GM19463 (cell line): ENCODE results near the gene SLC36A3.
"Not testable (repeated sequence)": the region's sequence is repeated elsewhere in the genome, so short reads cannot be mapped to it uniquely, and the experiment has no call there.

Experiments
- ATAC-seq: cut with Tn5 transposase; IDR thresholded peaks from one replicate; pipeline ENCODE4 v1.9.1; 2021; ENCODE audit warnings: mild to moderate bottlenecking, moderate library complexity; ENCODE audit not compliant: unreplicated experiment

Gene SLC36A3

DNA sequence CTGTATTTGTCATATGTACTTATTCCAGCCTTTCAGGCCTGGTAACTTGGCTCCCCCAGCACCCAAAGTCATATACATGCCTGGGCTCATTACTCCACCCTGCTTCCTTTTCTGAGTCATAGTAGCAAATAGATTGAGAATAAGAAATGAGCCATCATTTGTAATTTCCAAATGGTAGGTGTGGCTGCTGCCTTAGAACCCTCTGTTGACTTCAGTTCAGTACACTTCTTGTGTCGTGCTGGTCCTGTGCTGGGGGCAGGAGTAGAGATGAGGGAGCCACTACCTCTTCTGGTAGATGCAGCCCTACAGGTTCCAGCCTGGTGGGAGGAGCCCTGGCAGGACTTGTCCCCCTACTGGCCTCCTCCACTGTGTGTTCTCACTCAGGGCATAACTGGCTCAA lies 39.5 kb downstream of the SLC36A3 start:
- ATAC-seq, result peak; percentile 73

GRCh38 chr5:151262532-151262931 lies 41.0 kb downstream of the SLC36A3 start:
- no peak for ATAC-seq

DNA sequence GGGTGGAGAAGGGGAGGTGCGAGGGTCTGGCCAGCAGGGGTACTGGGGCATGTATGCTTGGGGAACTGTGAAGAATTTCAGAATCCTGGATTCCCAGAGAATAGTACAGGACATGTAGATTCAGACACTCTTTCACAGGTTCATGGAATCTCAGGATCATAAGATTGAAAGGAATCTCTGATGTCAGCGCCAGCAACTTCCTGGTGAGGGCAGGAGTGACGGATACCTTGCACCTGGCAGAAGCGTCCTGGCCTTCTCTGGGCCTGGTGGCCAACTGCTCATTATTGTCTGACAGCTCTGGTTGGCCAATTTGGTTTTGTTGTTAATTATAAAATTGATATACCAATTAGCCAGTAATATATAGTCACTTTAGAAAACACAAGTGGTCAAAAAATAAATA lies 43.6 kb downstream of the SLC36A3 start:
- ATAC-seq, result no peak

- no peak for ATAC-seq
These were observed 44.8 kb downstream of the SLC36A3 start for GRCh38 chr5:151258816-151259215.

DNA sequence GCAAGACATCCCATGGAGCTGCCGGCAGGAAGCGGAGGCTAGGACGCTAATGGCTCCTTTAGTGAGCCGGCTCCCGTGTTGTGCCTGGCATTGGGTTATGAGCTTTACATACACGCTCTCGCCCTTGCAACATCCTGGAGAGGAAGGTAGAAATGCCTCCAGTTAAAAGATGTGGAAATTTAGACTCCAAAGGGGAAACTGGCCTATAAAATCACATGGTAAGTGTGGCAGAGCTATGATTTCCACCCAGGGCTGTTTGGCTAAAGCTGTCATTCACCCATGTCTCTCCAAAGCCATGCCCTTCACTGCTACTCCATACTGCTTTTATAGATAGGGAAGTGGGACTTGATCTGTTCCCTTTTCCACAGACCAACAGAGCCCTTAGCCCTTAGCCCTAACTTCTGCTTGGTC lies 45.4 kb downstream of the SLC36A3 start:
- ATAC-seq, result no peak

DNA sequence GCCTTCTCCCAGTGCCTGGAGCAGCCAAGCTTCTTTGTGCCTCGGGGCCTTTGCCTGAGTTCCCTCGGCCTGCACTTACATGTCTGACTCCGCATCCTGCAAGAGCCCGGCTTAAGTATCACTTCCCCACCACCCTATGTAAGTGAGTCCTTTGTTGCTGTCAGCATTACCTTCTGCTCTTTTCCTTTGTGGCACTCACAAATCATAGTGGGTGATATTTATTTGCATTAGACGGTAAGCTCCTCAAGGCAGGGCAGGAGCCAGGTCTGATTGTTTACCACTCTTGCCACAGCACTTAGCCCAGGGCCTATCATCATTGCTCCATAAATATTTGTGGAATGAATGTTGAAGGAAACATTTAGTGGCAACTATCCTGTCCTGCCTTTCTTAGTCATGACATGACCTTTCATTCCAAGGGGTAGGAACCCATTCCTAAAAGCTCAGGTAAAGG lies 45.8 kb downstream of the SLC36A3 start:
- peak; percentile 18 for ATAC-seq

- ATAC-seq, result peak; percentile 33
These were observed 47.8 kb downstream of the SLC36A3 start for GRCh38 chr5:151255621-151256286.

GRCh38 chr5:151254990-151255389 lies 48.6 kb downstream of the SLC36A3 start:
- ATAC-seq, result not testable (repeated sequence)

DNA sequence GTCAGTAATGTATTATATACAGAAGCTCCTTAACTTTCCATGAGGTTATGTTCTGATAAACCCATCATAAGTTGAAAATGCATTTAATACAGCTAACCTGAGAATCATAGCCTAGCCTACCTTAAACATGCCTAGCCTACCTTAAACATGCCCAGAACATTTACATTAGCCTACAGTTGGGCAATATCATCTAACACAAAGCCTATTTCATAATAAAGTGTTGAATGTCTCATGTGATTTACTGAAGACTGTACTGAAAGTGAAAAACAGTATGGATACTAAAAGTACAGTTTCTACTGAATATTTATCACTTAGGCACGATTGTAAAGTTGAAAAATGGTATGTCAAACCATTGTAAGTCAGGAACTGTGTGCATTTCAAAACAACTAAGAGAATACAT lies 49.0 kb downstream of the SLC36A3 start:
- ATAC-seq, result no peak

DNA sequence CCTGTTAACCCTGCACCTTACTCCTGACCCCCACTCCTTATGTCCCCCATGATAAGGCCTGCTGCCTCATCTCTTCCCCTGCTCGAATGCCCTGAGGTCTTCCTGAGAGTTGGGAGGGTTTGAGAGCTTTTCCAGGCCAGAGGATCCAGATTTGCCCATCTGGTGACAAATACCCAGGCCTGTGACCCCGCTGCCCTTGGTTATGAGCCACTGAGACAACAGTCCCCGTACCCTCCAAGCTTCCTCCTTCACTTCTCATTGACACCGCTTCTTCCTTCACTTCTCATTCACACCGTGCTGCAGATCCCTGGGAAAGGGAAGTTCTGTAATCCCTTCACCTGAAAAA lies 50.0 kb downstream of the SLC36A3 start:
- no peak for ATAC-seq

GRCh38 chr5:151252762-151253604 lies 50.6 kb downstream of the SLC36A3 start, which contains the start of gene GM2A:
GM2A (plus strand) TSS chr5:151253185; CDS start chr5:151253217, 32 bp downstream.
- ATAC-seq, result peak; percentile 74

DNA sequence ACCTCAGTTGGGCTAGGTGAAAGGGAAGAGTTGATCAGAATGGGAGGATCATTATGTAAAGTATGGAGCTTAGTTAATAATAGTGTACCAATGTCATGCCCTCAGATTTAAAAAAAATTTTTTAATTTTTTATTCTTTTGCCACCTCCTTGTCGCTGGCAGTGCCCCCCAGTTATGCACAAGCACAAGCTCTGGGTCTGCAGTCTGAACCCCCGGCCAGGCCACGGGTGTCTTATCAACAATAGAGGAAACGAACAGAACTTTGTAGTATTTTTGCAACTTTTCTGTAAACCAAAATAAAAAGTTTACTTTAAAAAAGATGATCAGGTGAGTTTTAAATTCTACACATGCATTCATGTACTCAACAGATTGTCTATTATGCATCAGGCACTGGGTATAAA lies 51.9 kb downstream of the SLC36A3 start:
- ATAC-seq, result no peak

DNA sequence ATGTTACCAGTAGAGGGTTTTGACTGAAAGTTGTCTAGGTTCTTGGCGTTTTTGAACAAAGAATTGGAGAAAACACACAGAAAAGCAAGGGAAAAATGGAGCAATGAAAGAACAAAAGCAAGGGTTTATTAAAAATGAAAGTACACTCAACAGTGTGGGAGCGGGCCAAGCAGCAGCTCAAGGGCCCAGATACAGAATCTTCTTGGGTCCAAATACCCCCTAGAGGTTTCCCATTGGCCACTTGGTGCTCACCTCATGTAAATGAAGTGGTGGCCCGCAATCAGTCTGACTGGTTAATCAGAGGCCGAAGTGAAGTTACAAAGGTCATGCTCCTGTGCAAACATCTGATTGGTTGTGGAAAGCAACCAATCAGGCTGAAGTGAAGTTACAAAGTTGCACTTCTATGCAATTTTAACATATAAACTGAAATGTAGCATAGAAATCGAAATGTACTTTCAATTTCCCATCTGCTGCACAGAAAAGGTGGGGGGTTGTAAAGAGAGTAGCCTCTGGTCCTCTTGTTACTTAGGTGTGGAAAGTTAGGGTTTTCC lies 52.5 kb downstream of the SLC36A3 start:
- ATAC-seq, result no peak

DNA sequence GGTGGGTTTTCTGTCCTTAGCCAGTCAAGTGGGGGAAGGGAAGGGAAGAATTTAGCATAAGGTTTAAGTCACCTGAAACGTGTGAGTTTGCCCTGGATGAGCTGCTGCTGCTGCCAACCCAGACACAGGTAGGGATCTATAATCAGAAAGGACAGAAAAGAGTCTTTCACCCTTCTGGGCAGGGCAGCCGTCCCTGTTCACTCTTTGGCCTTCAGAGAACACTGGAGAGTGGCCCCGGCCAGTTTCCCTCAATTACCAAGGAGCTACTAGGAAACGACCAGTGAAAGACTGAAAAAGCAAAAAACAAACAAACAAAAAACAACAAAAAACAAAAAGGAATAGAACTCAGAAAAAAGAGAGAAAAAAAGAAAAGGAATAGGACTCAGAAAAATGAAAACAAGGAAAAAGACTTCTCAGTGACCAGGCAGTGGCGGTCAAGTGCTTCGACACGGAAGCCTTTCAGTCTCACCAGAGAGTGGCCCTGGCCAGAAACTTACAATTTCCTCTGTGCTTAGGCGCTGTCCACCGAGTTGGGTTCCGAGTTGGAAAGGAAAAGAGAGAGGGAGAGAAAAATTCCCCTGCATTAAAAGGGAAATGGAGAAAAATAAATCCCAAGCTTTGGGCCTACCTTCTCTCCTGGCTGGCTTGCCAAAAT lies 53.1 kb downstream of the SLC36A3 start:
- ATAC-seq, result no peak

GRCh38 chr5:151249281-151249680 lies 54.3 kb downstream of the SLC36A3 start:
- ATAC-seq, result no peak

DNA sequence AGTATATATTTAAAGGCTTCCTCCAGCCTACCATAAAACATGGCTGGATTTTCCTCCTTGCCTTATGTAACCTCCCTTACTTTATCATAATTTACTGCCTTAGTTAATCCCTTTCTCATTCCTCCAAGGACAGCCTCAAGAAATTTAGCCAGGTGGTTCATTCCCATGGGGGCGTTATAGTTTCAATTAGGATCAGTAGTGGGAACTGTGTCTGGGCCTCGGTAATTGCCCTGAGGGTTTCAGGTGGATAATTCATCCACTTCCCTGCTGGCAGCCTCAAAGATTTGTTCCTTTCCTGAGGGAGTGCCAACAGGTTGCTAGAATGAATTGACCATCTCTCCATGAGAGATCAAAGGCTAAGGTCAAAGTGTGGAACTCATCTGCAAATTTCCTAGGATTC lies 54.9 kb downstream of the SLC36A3 start:
- ATAC-seq, result no peak

- ATAC-seq, result no peak
These were observed 57.8 kb downstream of the SLC36A3 start for GRCh38 chr5:151245680-151246219.

GRCh38 chr5:151244206-151244605 lies 59.4 kb downstream of the SLC36A3 start:
- no peak for ATAC-seq

GRCh38 chr5:151243564-151243963 lies 60.0 kb downstream of the SLC36A3 start:
- no peak for ATAC-seq

GRCh38 chr5:151243127-151243526 lies 60.4 kb downstream of the SLC36A3 start:
- no peak for ATAC-seq
